HCT116 (cell line): ENCODE measurements around the gene FMN2.

Source experiments
- CEBPB ChIP-seq: IDR thresholded peaks from 2 replicates; pipeline ENCODE4 v1.6.1; 2012; ENCODE audit warnings: low read depth
- EZH2 ChIP-seq: fragments of 200-600 bp; sonication (generic); IDR thresholded peaks from 2 replicates; pipeline ENCODE4 v1.6.1; 2017; ENCODE audit warnings: antibody characterized with exemption, mixed run types
- FOSL1 ChIP-seq: IDR thresholded peaks from 2 replicates; pipeline ENCODE4 v1.6.1; 2012; ENCODE audit warnings: low read depth
- POLR2A ChIP-seq: IDR thresholded peaks from 2 replicates; pipeline ENCODE4 v1.7.0; 2011; ENCODE audit warnings: borderline replicate concordance; ENCODE audit not compliant: insufficient read depth, insufficient read length; ENCODE audit errors: extremely low read depth
- POLR2AphosphoS5 ChIP-seq: IDR thresholded peaks from 2 replicates; pipeline ENCODE4 v1.6.1; 2011; ENCODE audit warnings: mild to moderate bottlenecking, low read depth, low read length, moderate library complexity
- RAD21 ChIP-seq: IDR thresholded peaks from 2 replicates; pipeline ENCODE4 v1.6.1; 2012; ENCODE audit warnings: low read depth, mild to moderate bottlenecking
- ZNF274 ChIP-seq: fragments of 200-500 bp; sonication (Bioruptor generic); IDR thresholded peaks from 2 replicates; pipeline ENCODE4 v1.6.1; 2014; ENCODE audit warnings: mild to moderate bottlenecking, low read depth, low read length, inconsistent platforms
- TF ChIP-seq, protein P1 (sequence below): IDR thresholded peaks from 2 replicates; pipeline ENCODE4 v1.6.1; 2012
- TF ChIP-seq, protein P2 (sequence below), 3 experiments: fragments of 200-600 bp in 1 of 3; sonication (generic) in 1 of 3; IDR thresholded peaks in 2 of 3; conservative IDR thresholded peaks in 1 of 3; 2 replicates each; pipeline ENCODE4 v1.5.1; 2012 to 2017; ENCODE audit warnings: low read depth in 2 of 3, low read length in 2 of 3, antibody characterized with exemption in 1 of 3, borderline replicate concordance in 1 of 3, control low read depth in 1 of 3, mild to moderate bottlenecking in 1 of 3, mixed read lengths in 1 of 3, mixed run types in 1 of 3, moderate library complexity in 1 of 3; ENCODE audit not compliant: insufficient read depth in 1 of 3

DNA sequence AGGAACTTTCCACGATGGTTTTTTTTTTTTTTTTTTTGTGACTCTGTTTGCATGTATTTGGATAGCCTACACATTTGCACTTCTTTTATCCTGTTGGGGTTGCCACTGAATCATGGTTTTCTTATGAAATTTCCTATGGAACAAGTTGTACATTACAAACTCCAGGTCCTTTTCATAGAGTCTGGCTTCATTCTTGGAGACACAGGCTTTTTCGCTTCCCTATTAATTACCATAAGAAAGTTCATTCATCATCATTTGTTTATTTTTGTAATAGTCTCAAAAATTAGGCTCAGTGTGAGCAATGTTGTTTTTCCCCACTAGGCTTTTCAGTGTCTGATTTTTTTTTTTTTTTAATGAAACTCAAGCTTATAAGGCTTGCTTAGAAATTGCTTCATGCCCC is 179.4 kb downstream of the FMN2 start:
- TF ChIP-seq, protein P1, sequence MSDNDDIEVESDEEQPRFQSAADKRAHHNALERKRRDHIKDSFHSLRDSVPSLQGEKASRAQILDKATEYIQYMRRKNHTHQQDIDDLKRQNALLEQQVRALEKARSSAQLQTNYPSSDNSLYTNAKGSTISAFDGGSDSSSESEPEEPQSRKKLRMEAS = no peak
- TF ChIP-seq POLR2AphosphoS5 (no peak), FOSL1 (no peak), EZH2 (no peak), CEBPB (no peak), POLR2A (no peak), ZNF274 (no peak), RAD21 (no peak)
- TF ChIP-seq, protein P2, sequence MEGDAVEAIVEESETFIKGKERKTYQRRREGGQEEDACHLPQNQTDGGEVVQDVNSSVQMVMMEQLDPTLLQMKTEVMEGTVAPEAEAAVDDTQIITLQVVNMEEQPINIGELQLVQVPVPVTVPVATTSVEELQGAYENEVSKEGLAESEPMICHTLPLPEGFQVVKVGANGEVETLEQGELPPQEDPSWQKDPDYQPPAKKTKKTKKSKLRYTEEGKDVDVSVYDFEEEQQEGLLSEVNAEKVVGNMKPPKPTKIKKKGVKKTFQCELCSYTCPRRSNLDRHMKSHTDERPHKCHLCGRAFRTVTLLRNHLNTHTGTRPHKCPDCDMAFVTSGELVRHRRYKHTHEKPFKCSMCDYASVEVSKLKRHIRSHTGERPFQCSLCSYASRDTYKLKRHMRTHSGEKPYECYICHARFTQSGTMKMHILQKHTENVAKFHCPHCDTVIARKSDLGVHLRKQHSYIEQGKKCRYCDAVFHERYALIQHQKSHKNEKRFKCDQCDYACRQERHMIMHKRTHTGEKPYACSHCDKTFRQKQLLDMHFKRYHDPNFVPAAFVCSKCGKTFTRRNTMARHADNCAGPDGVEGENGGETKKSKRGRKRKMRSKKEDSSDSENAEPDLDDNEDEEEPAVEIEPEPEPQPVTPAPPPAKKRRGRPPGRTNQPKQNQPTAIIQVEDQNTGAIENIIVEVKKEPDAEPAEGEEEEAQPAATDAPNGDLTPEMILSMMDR (IDR thresholded peaks at IDR 0.05 in 2 of 3, conservative IDR thresholded peaks at IDR 0.05 in 1 of 3; ENCODE audit: borderline replicate concordance in 1 of 3, insufficient read depth in 1 of 3, low read depth in 2 of 3, low read length in 2 of 3) = no peak
